DND-41 (cell line): Measurements from ENCODE around the gene RAI14.
"Not testable (repeated sequence)": the region's sequence is repeated elsewhere in the genome, so short reads cannot be mapped to it uniquely, and the experiment has no call there.

Experiments
- ATAC-seq: fragments of 200-7000 bp; cut with Tn5 transposase; 3 replicates; pipeline ENCODE4 v1.9.1; 2021; ENCODE audit warnings: low read depth; ENCODE audit not compliant: insufficient read depth
- DNase-seq: peaks from one replicate; pipeline ENCODE4 v3.0.0-alpha.2; 2020
- H2AFZ ChIP-seq: 2 replicates; pipeline ENCODE4 v1.6.0; 2012; ENCODE audit warnings: low read depth, low read length
- H3K27ac ChIP-seq: 2 replicates; pipeline ENCODE4 v1.5.1; 2012; ENCODE audit warnings: low read length, inconsistent platforms
- H3K27me3 ChIP-seq: fragments of 200-600 bp; sonication (generic); 2 replicates; pipeline ENCODE4 v1.6.0; 2012; ENCODE audit warnings: low read length, mild to moderate bottlenecking, inconsistent platforms; ENCODE audit not compliant: insufficient read depth, poor library complexity
- H3K36me3 ChIP-seq: 2 replicates; pipeline ENCODE4 v1.5.1; 2012; ENCODE audit warnings: low read length, inconsistent platforms; ENCODE audit not compliant: insufficient read depth
- H3K4me1 ChIP-seq: 2 replicates; pipeline ENCODE4 v1.5.1; 2012; ENCODE audit warnings: mild to moderate bottlenecking, low read length; ENCODE audit not compliant: insufficient read depth
- H3K4me2 ChIP-seq: 2 replicates; pipeline ENCODE4 v1.6.0; 2012; ENCODE audit warnings: mild to moderate bottlenecking, moderate library complexity, low read length, inconsistent platforms; ENCODE audit not compliant: insufficient read depth
- H3K4me3 ChIP-seq, 2 experiments: fragments of 200-600 bp in 1 of 2; shearing (Covaris generic) in 1 of 2; 2 replicates each; pipeline ENCODE4 v1.5.1; 2012 to 2016; ENCODE audit warnings: inconsistent platforms in 2 of 2, low read length in 2 of 2, mild to moderate bottlenecking in 2 of 2, low read depth in 1 of 2, moderate library complexity in 1 of 2
- H3K79me2 ChIP-seq: 2 replicates; pipeline ENCODE4 v1.6.0; 2012; ENCODE audit warnings: low read length, inconsistent platforms; ENCODE audit not compliant: insufficient read depth
- H3K9ac ChIP-seq: 2 replicates; pipeline ENCODE4 v1.6.0; 2012; ENCODE audit warnings: low read depth, mild to moderate bottlenecking, inconsistent platforms, low read length, moderate library complexity
- H3K9me3 ChIP-seq: 2 replicates; pipeline ENCODE4 v1.5.1; 2012; ENCODE audit warnings: low read length, moderate library complexity, mild to moderate bottlenecking, inconsistent platforms; ENCODE audit not compliant: insufficient read depth, severe bottlenecking
- H4K20me1 ChIP-seq: 2 replicates; pipeline ENCODE4 v1.6.0; 2012; ENCODE audit warnings: low read length; ENCODE audit not compliant: insufficient read depth
- CTCF ChIP-seq: IDR thresholded peaks from 2 replicates; pipeline ENCODE4 v1.5.1; 2012; ENCODE audit warnings: borderline replicate concordance, low read length, moderate library complexity, mild to moderate bottlenecking; ENCODE audit not compliant: poor library complexity, severe bottlenecking; ENCODE audit errors: extremely low read depth
- EZH2 ChIP-seq: IDR thresholded peaks from 3 replicates; pipeline ENCODE4 v1.6.1; 2012; ENCODE audit warnings: borderline replicate concordance, low read depth, mild to moderate bottlenecking, moderate library complexity, low read length, inconsistent platforms; ENCODE audit not compliant: severe bottlenecking

The RAI14 gene

DNA sequence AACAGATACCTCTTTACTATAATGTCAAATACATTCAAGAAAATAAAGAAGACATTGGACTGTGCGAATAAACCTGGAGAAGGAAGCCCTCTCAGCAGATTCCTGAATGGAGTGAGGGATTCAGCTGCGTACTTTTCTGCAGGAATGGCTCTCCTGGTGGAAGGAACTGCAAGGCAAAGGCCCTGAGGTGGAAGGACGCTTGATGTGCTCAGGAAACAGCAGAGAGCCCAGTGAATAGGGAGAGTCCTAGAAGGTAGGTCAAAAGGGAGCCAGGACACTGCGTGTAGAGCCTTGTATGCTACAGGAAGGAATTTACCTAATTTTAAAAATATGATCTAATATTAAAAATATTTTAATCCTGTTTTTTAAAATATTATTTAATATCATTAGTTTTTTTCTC, 114.4 kb downstream of the RAI14 start:
- no peak overlapping the region for H3K4me2 ChIP-seq
- no peak for ATAC-seq

GRCh38 chr5:34771076-34771475, 114.9 kb downstream of the RAI14 start:
- Histone ChIP-seq H3K4me3 (no peak overlapping the region), H3K27me3 (no peaks in the 10 kb centered on the region), H3K4me1 (no peaks in the 10 kb centered on the region), H3K4me2 (no peak overlapping the region), H3K36me3 (no peaks in the 10 kb centered on the region), H3K9ac (no peak overlapping the region), H3K27ac (no peak overlapping the region), H3K9me3 (no peaks in the 10 kb centered on the region), H3K79me2 (no peaks in the 10 kb centered on the region), H2AFZ (no peak overlapping the region), H4K20me1 (no peaks in the 10 kb centered on the region)
- TF ChIP-seq EZH2 (no peak), CTCF (no peak)
- DNase-seq: no peak
- no peak for ATAC-seq

More for the DNA sequence above, 114.4 kb downstream of the RAI14 start:
- Histone ChIP-seq H3K27me3 (no peaks in the 10 kb centered on the region), H3K4me3 (no peak overlapping the region), H3K79me2 (no peaks in the 10 kb centered on the region), H2AFZ (no peak overlapping the region), H3K9me3 (no peaks in the 10 kb centered on the region), H4K20me1 (no peaks in the 10 kb centered on the region), H3K36me3 (no peaks in the 10 kb centered on the region), H3K27ac (no peak overlapping the region), H3K9ac (no peak overlapping the region), H3K4me1 (no peaks in the 10 kb centered on the region)
- DNase-seq: no peak
- TF ChIP-seq CTCF (no peak), EZH2 (no peak)

- Histone ChIP-seq H3K4me1 (no peaks in the 10 kb centered on the region), H2AFZ (no peak overlapping the region), H3K36me3 (no peaks in the 10 kb centered on the region), H3K27me3 (no peaks in the 10 kb centered on the region), H3K4me2 (no peak overlapping the region), H3K79me2 (no peaks in the 10 kb centered on the region), H3K9me3 (no peaks in the 10 kb centered on the region), H3K27ac (no peak overlapping the region), H3K4me3 (no peak overlapping the region), H4K20me1 (no peaks in the 10 kb centered on the region), H3K9ac (no peak overlapping the region)
- no peak for TF ChIP-seq CTCF
- no peak for TF ChIP-seq EZH2
- DNase-seq: no peak
- ATAC-seq: no peak
Measured at GRCh38 chr5:34772267-34773098, 116.4 kb downstream of the RAI14 start.

DNA sequence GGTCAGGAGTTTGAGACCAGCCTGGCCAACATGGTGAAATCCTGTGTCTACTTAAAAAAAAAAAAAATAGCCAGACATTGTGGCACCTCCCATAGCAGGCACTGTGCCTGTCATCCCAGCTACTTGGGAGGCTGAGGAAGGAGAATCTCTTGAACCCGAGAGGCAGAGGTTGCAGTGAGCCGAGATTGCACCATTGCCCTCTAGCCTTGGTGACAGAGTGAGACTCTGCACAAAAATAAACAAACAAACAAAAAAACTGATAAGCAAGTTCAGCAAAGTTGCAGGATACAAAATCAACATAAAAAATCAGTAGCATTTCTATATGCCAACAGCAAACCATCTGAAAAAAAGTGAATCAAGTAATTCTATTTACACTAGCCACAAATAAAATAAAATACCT, 118.0 kb downstream of the RAI14 start:
- Histone ChIP-seq H3K79me2 (no peaks in the 10 kb centered on the region), H3K27ac (no peak overlapping the region), H2AFZ (no peak overlapping the region), H3K4me1 (no peaks in the 10 kb centered on the region), H3K9ac (no peak overlapping the region), H3K4me2 (no peak overlapping the region), H4K20me1 (no peaks in the 10 kb centered on the region), H3K9me3 (no peaks in the 10 kb centered on the region), H3K27me3 (no peaks in the 10 kb centered on the region), H3K4me3 (no peak overlapping the region), H3K36me3 (no peaks in the 10 kb centered on the region)
- ATAC-seq: no peak
- no peak for DNase-seq
- no peak for TF ChIP-seq EZH2
- no peak for TF ChIP-seq CTCF

GRCh38 chr5:34774678-34775077, 118.5 kb downstream of the RAI14 start:
- not testable (repeated sequence) for H3K36me3 ChIP-seq, H3K27me3 ChIP-seq, H3K9ac ChIP-seq, H3K9me3 ChIP-seq, H2AFZ ChIP-seq, H3K4me2 ChIP-seq, ATAC-seq, H3K4me1 ChIP-seq, H4K20me1 ChIP-seq, DNase-seq, H3K27ac ChIP-seq, H3K79me2 ChIP-seq, H3K4me3 ChIP-seq
